ENCODE data around the gene BHLHE40.
A peak's percentile ranks its signal among the peaks of the same experiment; 100 is the strongest.
"Not testable (repeated sequence)": the region's sequence is repeated elsewhere in the genome, so short reads cannot be mapped to it uniquely, and the experiment has no call there.

Gene BHLHE40

GRCh38 chr3:4963669-4964570, 15.3 kb upstream of the BHLHE40 start:
- DNase-seq: no peak

DNA sequence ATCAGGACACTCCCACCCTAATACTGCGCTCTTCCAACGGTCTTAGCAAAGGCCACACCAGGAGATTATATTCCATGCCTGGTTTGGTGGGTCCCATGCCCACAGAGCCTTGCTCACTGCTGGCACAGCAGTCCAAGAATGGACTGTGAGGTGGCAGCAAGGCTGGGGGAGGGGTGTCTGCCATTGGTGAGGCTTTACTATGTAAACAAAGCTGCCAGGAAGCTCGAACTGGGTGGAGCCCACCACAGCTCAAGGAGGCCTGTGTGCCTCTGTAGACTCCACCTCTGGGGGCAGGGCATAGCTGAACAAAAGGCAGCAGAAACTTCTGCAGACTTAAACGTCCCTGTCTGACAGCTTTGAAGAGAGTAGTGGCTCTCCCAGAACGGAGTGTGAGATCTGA, 13.2 kb upstream of the BHLHE40 start:
- DNase-seq: not testable (repeated sequence)

DNA sequence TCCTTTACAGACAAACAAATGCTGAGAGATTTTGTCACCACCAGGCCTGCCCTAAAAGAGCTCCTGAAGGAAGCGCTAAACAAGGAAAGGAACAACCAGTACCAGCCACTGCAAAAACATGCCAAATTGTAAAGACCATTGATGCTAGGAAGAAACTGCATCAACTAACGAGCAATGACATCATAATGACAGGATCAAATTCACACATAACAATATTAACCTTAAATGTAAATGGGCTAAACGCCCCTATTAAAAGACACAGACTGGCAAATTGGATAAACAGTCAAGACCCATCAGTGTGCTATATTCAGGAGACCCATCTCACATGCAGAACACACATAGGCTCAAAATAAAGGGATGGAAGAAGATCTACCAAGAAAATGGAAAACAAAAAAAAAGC, 11.6 kb upstream of the BHLHE40 start:
- DNase-seq: not testable (repeated sequence)

DNA sequence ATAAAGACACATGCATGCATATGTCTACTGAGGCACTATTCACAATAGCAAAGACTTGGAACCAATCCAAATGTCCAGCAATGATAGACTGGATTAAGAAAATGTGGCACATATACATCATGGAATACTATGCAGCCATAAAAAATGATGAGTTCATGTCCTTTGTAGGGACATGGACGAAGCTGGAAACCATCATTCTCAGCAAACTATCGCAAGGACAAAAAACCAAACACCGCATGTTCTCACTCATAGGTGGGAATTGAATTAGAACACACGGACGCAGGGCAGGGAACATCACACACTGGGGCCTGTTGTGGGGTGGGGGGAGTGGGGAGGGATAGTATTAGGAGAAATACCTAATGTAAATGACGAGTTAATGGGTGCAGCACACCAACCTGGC, 7.8 kb upstream of the BHLHE40 start:
- DNase-seq: not testable (repeated sequence)

DNA sequence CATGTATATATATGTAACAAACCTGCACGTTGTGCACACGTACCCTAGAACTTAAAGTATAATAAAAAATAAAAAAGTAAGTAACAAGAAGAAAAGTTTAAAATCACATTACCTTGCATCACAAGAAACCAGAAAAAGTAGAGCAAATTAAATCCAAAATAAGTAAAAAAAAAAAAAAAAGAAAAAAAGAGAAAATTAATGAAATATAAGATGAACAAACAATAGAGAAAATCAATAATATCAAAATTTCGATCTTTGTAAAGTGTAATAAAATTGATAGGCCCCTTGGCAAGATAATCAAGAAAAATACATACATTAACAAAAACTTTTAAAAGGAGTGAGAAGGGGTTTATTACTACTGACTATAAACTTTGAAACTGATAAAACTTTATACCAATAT, 7.4 kb upstream of the BHLHE40 start:
- DNase-seq: no peak

GRCh38 chr3:4972652-4973643, 6.3 kb upstream of the BHLHE40 start:
- DNase-seq: no peak

DNA sequence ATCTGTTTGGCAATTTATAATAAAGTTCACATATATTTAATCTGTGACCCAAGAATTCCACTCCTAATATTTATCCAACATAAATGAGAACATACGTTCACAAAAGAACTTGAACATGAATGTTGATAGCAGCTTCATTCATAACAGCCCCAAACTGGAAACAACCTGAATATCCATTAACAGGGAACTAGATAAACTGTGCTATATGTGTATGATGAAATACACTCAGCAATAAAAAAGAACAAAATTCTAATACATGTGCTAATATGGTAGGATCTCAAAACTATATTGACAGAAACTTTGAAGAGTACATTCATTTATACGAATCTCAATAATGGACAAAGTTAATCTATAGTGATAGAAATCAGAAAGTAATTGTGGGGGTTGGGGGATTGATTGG, 5.1 kb upstream of the BHLHE40 start:
- no peak for DNase-seq

GRCh38 chr3:4976109-4976508, 3.1 kb upstream of the BHLHE40 start:
- DNase-seq: peak; percentile 53

GRCh38 chr3:4977001-4977852, 2.0 kb upstream of the BHLHE40 start:
- DNase-seq: no peak

GRCh38 chr3:4977853-4978203, 1.4 kb upstream of the BHLHE40 start:
- DNase-seq: no peak

DNA sequence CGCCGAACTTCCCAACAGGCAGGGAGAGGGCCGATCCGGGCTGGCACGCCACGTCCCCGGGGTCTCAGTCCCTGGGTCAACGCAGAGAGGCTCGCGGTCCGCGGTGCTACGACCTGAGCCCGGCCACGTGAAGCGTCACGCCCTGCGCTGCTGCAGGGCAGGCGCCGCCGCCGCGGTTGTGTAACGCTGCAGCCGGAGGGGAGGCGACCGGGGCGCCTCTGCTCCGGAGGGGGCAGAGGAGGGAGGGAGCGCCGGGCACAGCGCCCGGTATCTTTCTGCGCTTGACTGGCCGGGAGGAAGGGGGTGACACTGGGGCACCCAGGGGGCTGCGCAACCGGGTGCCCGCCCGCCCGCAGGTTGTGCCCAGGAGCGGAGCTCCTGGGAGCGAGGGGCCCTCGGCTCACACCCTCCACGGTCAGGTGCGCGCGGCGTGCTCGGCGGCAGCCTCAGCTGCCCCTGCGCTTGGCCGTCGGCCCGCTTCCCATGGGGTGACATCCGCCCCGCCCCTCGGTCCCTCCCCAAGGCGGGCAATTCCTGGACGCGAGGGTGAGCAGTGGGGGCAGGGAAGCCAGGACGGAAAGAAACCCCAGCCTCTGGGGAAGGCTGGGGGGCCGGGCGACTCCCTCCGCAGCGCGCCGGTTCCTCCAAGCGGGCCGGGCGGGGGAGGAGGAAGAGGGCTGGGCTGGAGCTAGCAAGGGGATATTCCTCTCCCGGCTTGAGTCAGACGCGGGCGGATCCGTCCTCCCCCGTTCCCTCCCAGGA, 852 bp upstream of the BHLHE40 start:
- DNase-seq: peak; percentile 92

DNA sequence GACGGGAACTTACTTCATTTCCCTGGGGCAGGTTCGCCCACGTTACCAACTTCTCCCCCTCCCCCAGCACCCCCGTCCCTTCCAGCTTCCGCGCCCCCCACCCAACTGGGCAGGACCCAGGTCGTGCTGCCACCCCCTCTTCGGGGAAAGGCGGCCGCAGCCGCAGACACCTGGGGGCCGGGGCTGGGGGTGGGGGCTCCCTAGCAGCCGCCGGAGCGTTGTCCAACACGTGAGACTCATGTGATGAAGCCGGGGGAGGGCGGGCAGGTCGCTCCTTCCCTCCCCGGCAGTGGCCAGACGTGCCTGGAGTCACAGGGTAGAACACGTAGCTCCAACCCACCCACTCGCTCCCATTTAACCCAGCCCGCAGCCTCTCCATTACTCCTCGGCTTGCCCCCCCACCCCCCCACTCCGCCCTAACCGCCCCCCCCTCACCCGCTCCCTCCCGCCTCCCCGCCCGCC, 240 bp upstream of the BHLHE40 start:
- peak; percentile 89 for DNase-seq

- DNase-seq: peak; percentile 85
These were observed 1.3 kb downstream of the BHLHE40 start for GRCh38 chr3:4980229-4981203.

DNA sequence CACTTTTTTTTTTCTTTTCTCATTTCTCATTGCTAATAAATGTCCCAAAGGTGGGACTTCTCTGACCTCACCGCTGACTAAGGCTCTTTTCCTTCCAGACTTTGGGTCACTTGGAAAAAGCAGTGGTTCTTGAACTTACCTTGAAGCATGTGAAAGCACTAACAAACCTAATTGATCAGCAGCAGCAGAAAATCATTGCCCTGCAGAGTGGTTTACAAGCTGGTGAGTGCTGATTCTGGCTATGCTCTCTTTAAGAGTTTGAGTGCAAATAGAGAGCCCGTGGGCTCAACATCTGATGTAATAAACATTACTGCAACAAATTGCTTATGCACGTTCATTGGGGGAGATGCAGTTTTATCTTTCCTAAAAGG, 2.0 kb downstream of the BHLHE40 start:
- no peak for DNase-seq

DNA sequence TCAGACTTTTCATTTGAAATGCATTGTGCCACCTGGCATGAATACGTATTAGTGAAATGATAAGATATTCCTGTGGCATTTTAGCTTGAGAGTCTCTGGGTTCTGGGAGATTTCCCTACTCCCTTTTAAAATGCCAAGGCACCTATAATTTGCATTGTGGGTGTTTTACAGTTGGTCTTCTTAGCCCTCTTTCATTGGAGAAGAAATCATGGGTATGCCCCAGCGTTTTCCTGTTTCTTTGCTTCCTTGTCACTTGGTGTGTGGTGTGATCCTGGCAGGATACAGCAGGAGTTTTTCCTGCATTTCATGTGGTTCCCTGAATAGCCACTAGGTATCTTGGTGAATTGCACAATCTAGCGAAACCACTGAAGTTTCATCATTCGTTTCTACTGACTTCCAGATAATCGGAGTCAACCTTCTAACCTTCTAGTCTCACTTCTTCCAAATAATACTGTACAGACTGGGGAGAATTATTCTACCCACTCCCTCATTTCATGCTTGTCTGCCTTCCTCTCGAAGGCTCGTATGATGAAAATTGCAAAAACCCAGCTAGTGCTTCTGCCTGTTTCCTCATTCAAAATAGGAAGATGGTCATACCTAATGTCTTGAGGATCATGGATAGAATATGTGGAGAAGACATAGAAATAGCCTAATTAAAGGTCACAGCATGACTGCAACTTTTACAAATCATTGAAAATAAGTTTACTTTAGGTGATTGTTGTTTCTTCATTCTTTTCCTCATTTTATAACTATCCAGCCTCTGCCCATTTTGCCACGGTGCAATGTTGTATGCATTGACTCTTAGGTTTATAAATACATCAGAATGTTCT, 2.6 kb downstream of the BHLHE40 start:
- no peak for DNase-seq

- DNase-seq: no peak
These were observed 3.8 kb downstream of the BHLHE40 start for GRCh38 chr3:4982773-4983738.

DNA sequence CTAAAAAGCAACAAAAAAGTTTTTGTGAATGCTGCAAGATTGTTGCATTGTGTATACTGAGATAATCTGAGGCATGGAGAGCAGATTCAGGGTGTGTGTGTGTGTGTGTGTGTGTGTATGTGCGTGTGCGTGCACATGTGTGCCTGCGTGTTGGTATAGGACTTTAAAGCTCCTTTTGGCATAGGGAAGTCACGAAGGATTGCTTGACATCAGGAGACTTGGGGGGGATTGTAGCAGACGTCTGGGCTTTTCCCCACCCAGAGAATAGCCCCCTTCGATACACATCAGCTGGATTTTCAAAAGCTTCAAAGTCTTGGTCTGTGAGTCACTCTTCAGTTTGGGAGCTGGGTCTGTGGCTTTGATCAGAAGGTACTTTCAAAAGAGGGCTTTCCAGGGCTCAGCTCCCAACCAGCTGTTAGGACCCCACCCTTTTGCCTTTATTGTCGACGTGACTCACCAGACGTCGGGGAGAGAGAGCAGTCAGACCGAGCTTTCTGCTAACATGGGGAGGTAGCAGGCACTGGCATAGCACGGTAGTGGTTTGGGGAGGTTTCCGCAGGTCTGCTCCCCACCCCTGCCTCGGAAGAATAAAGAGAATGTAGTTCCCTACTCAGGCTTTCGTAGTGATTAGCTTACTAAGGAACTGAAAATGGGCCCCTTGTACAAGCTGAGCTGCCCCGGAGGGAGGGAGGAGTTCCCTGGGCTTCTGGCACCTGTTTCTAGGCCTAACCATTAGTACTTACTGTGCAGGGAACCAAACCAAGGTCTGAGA, 4.7 kb downstream of the BHLHE40 start:
- DNase-seq: no peak

GRCh38 chr3:4984511-4984864, 5.3 kb downstream of the BHLHE40 start:
- DNase-seq: no peak

All from NCI-H2029 (cell line).